PC-9 (cell line): ENCODE measurements around the gene POU6F2.

Experiments
- EZH2 ChIP-seq: fragments of 200-600 bp; sonication (generic); IDR thresholded peaks from 2 replicates; pipeline ENCODE4 v1.8.0; 2017; ENCODE audit warnings: antibody characterized with exemption, low read depth
- TF ChIP-seq, protein P1 (sequence below): fragments of 200-600 bp; sonication (generic); conservative IDR thresholded peaks from 2 replicates; pipeline ENCODE4 v1.6.1; 2017; ENCODE audit warnings: mixed run types, antibody characterized with exemption, mild to moderate bottlenecking, moderate library complexity

DNA sequence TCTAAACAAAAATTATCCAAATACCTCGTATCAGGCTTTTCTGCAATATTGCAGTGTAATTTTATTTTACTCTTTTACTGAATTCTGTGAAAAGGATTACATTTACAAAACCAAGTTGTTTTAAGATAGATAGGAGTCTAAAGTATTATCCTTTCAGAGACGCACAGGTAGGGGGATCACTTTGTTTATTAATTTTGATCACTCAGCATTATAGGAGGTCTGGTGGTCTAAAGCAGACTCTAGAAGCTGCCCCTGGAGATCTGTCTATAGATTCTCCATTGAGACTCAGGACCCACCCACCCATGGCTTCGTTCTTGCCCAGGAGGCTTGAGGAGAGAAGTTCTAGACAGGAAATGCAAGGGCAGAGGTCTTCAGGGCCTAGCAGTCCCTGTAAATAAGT lies 365.1 kb downstream of the POU6F2 start:
- no peak for TF ChIP-seq EZH2
- TF ChIP-seq, protein P1, sequence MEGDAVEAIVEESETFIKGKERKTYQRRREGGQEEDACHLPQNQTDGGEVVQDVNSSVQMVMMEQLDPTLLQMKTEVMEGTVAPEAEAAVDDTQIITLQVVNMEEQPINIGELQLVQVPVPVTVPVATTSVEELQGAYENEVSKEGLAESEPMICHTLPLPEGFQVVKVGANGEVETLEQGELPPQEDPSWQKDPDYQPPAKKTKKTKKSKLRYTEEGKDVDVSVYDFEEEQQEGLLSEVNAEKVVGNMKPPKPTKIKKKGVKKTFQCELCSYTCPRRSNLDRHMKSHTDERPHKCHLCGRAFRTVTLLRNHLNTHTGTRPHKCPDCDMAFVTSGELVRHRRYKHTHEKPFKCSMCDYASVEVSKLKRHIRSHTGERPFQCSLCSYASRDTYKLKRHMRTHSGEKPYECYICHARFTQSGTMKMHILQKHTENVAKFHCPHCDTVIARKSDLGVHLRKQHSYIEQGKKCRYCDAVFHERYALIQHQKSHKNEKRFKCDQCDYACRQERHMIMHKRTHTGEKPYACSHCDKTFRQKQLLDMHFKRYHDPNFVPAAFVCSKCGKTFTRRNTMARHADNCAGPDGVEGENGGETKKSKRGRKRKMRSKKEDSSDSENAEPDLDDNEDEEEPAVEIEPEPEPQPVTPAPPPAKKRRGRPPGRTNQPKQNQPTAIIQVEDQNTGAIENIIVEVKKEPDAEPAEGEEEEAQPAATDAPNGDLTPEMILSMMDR: no peak
